Measurements from ENCODE around the gene RIMS4. TPM values are rescaled to one million over a fixed set of nuclear protein-coding genes. Genes with fewer than 3 reads are reported as not detected.

Gene RIMS4
- total RNA-seq, 4 donors from 2014 or later, result 0.62 to 1.2 (median 0.64) TPM; not detected in 1

DNA sequence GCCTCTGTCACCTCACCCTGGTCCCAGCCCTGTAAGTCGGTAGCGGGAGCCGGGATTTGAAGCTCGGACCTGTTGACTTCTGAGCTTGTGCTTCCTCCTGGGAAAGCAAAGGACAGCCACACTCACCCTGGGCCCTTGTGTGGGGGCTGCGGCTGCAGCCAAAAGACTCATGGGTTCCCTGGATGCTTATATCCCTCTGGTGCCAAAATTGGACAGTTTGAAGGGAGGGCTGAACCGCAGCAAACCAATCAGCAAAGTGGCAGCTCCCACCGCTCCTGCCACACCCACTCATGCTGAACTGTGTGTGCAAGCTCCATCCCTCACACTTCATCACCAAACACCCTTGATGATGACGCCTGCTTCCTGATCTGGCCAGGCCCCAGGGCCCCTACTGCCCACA, 99.1 kb downstream of the RIMS4 start:
- Histone ChIP-seq H3K27me3 (no peaks in the 10 kb centered on the region), H3K27ac (no peak overlapping the region), H3K4me3 (no peak overlapping the region), H3K9me3 (no peaks in the 10 kb centered on the region), H3K36me3 (no peaks in the 10 kb centered on the region), H3K4me1 (peaks cover 40% of the 10 kb centered on the region)
- TF ChIP-seq POLR2AphosphoS5 (IDR thresholded peaks at IDR 0.05), result no peak
- 72% methylated on average over 3 of the region's 8 CpGs for WGBS
- no peak for DNase-seq (ENCODE audit: low spot score in 2 of 2)

DNA sequence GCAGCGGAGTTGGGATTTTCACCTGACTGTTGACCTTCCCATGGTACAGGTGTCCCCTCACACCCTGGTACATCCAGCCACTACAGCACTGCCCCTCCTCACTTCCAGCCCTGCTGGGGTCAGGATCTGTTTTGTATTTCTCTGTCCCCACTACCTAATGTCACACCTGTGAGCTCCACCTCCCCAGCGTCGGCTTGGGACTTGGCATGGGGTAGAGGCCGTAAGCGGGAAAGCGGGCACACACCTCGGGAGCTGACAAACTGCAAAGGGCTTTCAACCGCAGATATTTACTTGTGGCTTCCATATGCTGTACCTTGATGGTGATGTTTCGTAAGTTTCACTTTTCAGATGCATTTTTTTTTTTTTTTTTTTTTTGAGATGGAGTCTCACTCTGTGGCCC, 100.5 kb downstream of the RIMS4 start:
- H3K4me1 ChIP-seq, result peaks cover 30% of the 10 kb centered on the region
- no peaks in the 10 kb centered on the region for H3K27me3 ChIP-seq
- no peak for DNase-seq (ENCODE audit: low spot score in 2 of 2)
- H3K9me3 ChIP-seq, result no peaks in the 10 kb centered on the region
- TF ChIP-seq POLR2AphosphoS5 (IDR thresholded peaks at IDR 0.05) (no peak), POLR2A (IDR thresholded peaks at IDR 0.05) (no peak), EP300 (IDR thresholded peaks at IDR 0.05) (no peak)
- TF ChIP-seq, protein P1, sequence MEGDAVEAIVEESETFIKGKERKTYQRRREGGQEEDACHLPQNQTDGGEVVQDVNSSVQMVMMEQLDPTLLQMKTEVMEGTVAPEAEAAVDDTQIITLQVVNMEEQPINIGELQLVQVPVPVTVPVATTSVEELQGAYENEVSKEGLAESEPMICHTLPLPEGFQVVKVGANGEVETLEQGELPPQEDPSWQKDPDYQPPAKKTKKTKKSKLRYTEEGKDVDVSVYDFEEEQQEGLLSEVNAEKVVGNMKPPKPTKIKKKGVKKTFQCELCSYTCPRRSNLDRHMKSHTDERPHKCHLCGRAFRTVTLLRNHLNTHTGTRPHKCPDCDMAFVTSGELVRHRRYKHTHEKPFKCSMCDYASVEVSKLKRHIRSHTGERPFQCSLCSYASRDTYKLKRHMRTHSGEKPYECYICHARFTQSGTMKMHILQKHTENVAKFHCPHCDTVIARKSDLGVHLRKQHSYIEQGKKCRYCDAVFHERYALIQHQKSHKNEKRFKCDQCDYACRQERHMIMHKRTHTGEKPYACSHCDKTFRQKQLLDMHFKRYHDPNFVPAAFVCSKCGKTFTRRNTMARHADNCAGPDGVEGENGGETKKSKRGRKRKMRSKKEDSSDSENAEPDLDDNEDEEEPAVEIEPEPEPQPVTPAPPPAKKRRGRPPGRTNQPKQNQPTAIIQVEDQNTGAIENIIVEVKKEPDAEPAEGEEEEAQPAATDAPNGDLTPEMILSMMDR (IDR thresholded peaks at IDR 0.05), result no peak
- no peaks in the 10 kb centered on the region for H3K36me3 ChIP-seq
- no peak overlapping the region for H3K4me3 ChIP-seq
- H3K27ac ChIP-seq, result no peak overlapping the region
- 84% methylated on average over 9 of the region's 9 CpGs for WGBS

DNA sequence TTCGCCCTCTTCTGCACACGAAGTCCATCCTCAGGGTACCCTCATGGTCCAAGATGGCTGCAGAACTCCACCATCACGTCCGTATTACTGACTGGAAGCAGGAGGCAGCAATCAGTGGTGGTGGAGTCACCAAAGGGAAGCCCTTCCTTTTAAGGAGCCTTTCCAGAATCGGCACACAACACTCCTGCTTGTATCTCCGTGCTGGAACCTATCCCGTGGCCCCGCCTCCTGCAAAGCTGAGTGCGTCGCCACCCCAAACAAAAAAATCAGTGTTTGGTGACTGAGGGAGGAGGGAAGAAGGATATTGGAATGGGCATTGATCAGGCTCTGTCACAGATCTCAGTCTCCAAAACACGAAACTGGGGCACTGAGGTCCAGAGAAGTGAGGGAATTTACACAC, 101.0 kb downstream of the RIMS4 start:
- H3K27ac ChIP-seq, result no peak overlapping the region
- no peaks in the 10 kb centered on the region for H3K27me3 ChIP-seq
- TF ChIP-seq EP300 (IDR thresholded peaks at IDR 0.05) (no peak), POLR2AphosphoS5 (IDR thresholded peaks at IDR 0.05) (no peak), POLR2A (IDR thresholded peaks at IDR 0.05) (no peak)
- TF ChIP-seq, protein P1 (IDR thresholded peaks at IDR 0.05), result no peak
- DNase-seq (ENCODE audit: low spot score in 2 of 2), result no peak
- no peaks in the 10 kb centered on the region for H3K9me3 ChIP-seq
- H3K4me1 ChIP-seq, result peaks cover 29% of the 10 kb centered on the region
- H3K36me3 ChIP-seq, result no peaks in the 10 kb centered on the region
- H3K4me3 ChIP-seq, result no peak overlapping the region
- WGBS, result 53% methylated on average over 11 of the region's 11 CpGs

DNA sequence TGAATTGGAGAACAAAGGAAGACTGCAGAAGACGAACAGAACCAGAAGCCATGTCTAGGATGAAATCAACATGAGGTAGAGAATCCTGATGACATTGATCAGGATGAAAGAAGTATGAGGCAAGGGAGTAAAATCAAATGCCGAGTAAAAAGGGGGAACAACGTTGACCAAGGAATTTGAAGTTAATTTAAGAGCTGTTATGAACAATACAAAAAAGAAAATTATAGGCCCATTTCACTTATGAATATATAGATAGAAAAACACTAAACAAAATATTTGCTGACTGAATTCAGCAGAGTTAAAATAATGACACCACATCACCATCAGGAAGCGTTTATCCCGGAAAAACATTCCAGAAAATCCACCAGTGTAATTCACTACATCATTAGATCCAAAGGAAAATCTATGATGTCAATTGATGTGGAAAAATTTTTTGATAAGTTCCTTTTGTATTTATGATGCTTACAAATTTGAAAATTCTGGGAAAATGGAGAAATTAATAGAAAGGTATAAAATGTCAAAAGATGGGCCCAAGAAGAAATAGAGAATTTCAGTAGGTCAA, 103.2 kb downstream of the RIMS4 start:
- H3K36me3 ChIP-seq, result no peaks in the 10 kb centered on the region
- DNase-seq (ENCODE audit: low spot score in 2 of 2), result no peak
- no peaks in the 10 kb centered on the region for H3K9me3 ChIP-seq
- no peaks in the 10 kb centered on the region for H3K27me3 ChIP-seq
- TF ChIP-seq, protein P1 (IDR thresholded peaks at IDR 0.05), result no peak
- TF ChIP-seq EP300 (IDR thresholded peaks at IDR 0.05) (no peak), POLR2A (IDR thresholded peaks at IDR 0.05) (no peak), POLR2AphosphoS5 (IDR thresholded peaks at IDR 0.05) (no peak)
- H3K4me1 ChIP-seq, result peaks cover 38% of the 10 kb centered on the region
- H3K4me3 ChIP-seq, result no peak overlapping the region
- 71% methylated on average over 5 of the region's 5 CpGs for WGBS
- H3K27ac ChIP-seq, result peak overlapping the region; percentile 76

DNA sequence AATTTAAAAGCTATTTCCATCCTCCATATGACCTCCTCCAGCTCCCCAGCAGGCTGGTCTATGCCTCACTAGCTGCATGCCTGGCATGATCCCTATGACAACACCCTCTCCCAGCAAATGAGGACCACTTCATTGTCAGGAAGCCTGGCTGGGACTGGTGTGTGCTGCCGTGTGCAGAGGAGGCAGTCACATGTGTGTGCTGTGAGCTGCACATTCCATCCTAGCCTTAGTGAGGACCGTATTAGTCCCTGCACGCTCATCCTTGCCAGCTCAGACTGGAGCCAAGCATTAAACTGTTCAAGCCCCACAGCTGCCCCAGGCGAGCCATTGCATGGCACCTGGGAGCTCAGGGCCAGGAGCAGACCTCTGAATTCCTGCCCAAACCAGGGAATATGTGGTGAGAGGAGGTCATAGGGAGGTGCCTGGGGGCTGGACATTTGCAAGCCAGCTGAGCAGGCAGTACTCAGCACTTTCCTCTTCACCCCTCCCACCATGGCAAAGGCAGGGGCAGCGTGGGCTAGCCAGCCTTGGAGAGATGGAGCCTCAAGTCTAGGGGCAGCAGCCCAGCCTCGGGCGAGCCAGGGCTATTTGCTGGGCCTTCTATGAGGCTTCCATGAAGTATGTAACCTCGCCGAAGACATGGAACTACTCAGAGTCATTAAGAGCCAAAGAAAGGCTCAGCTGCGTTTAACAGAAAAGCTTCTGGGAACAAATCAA, 103.9 kb downstream of the RIMS4 start:
- Histone ChIP-seq H3K4me3 (no peak overlapping the region), H3K27me3 (no peaks in the 10 kb centered on the region), H3K9me3 (no peaks in the 10 kb centered on the region), H3K27ac (peak overlapping the region; percentile 76), H3K4me1 (peaks cover 38% of the 10 kb centered on the region), H3K36me3 (no peaks in the 10 kb centered on the region)
- 37% methylated on average over 6 of the region's 10 CpGs for WGBS
- DNase-seq (ENCODE audit: low spot score in 2 of 2), result peak in 1 of 2 donors; percentile 74
- TF ChIP-seq POLR2AphosphoS5 (IDR thresholded peaks at IDR 0.05) (peak in 2 of 3 donors; percentile 8 to 40), EP300 (IDR thresholded peaks at IDR 0.05) (no peak)

DNA sequence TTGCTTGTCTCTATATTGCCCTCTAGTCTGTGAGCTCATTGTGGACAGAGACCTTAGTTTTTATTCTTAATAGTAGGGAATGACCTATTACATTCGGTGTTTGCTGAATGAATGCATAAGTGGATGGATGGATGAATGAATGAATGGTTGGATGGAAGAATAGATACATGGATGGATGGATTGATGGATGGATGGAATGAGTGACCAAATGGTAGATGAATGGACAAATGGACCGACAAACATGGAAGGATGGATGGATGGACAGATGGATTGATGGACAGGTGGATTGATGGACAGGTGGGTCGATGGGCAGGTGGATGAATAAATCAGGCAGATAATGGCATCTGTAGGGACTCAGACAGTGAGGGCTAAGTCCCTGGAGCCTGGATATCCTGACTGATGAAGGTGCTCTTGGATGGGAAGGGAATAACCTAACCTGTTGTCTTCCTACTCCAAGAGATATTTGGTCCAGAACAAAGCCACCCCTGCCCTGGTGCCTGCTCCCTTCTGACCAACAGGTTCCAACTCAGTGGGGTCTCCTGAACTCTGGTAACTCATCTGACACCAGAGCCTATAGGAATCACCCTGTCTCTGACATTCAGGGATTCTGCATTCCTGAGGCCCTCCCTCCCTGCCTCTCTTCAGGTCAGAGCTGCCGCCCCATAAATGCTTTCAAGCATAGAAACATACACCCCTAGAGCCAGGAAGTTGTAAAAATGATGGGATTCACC, 104.8 kb downstream of the RIMS4 start:
- H3K4me1 ChIP-seq, result peaks cover 47% of the 10 kb centered on the region
- H3K27me3 ChIP-seq, result no peaks in the 10 kb centered on the region
- no peaks in the 10 kb centered on the region for H3K36me3 ChIP-seq
- no peak for DNase-seq (ENCODE audit: low spot score in 2 of 2)
- WGBS, result 86% methylated on average over 4 of the region's 4 CpGs
- TF ChIP-seq POLR2AphosphoS5 (IDR thresholded peaks at IDR 0.05) (no peak), POLR2A (IDR thresholded peaks at IDR 0.05) (no peak), EP300 (IDR thresholded peaks at IDR 0.05) (no peak)
- TF ChIP-seq, protein P1 (IDR thresholded peaks at IDR 0.05), result no peak
- no peaks in the 10 kb centered on the region for H3K9me3 ChIP-seq
- no peak overlapping the region for H3K4me3 ChIP-seq
- H3K27ac ChIP-seq, result peak overlapping the region; percentile 84
